Activated CD4-positive, alpha-beta T cell treated with anti-CD3 and anti-CD28 coated beads, Interleukin-2, amount 10 ng/mL, durations not matched to agents 7 days and 5 days (primary cell): ENCODE results near the gene KIR3DL2. TPM values are rescaled to one million over a fixed set of nuclear protein-coding genes. Genes with fewer than 3 reads are reported as not detected.
"Not testable (repeated sequence)": the region's sequence is repeated elsewhere in the genome, so short reads cannot be mapped to it uniquely, and the experiment has no call there.

Experiments used
- CTCF ChIA-PET: fragments of 350-600 bp; sonication (Branson Sonifier 250); formaldehyde crosslinking; loops from one replicate; lab custom pipeline; 2021; ENCODE audit warnings: antibody characterized with exemption; lab: Charles Lee
- POLR2A ChIA-PET: fragments of 350-600 bp; sonication (Branson Sonifier 250); formaldehyde crosslinking; loops from one replicate; lab custom pipeline; 2021; ENCODE audit warnings: antibody characterized with exemption; lab: Charles Lee
- DNase-seq: peaks from one replicate; pipeline ENCODE4 v3.0.0-alpha.2; 2020
- H3K27ac Mint-ChIP-seq: one replicate; pipeline ENCODE4 v1.8.0; 2021; ENCODE audit warnings: mild to moderate bottlenecking, moderate library complexity, mixed read lengths
- H3K27me3 Mint-ChIP-seq: one replicate; pipeline ENCODE4 v1.8.0; 2021; ENCODE audit warnings: mixed read lengths
- H3K36me3 Mint-ChIP-seq: one replicate; pipeline ENCODE4 v1.8.0; 2021; ENCODE audit warnings: low read depth, mixed read lengths
- H3K4me1 Mint-ChIP-seq: one replicate; pipeline ENCODE4 v1.8.0; 2021; ENCODE audit warnings: mixed read lengths
- H3K4me3 Mint-ChIP-seq: one replicate; pipeline ENCODE4 v1.8.0; 2021; ENCODE audit warnings: mild to moderate bottlenecking, moderate library complexity, mixed read lengths
- H3K9me3 Mint-ChIP-seq: one replicate; pipeline ENCODE4 v1.8.0; 2021; ENCODE audit warnings: mixed read lengths
- total RNA-seq, 2 experiments: library from RNA; stranded (reverse); gene quantifications; one replicate each; pipeline ENCODE4 v1.2.3, GENCODE V29; 2021

Gene KIR3DL2
- 1 to 10 TPM; 2.8 to 3.1 TPM for total RNA-seq

- DNase-seq, H3K4me1 Mint-ChIP-seq, H3K4me3 Mint-ChIP-seq, CTCF ChIA-PET, H3K36me3 Mint-ChIP-seq, H3K27me3 Mint-ChIP-seq, POLR2A ChIA-PET, H3K9me3 Mint-ChIP-seq: not testable (repeated sequence)
- peak within 1 kb of the TSS; percentile 55 for H3K27ac Mint-ChIP-seq
These were observed at the start of gene KIR3DL2 for GRCh38 chr19:54850061-54850640. Gene KIR3DL2 (plus strand): TSS chr19:54850443. CDS start chr19:54850476, 33 bp downstream.

- Mint-ChIP-seq H3K27me3 (peaks cover 2% of the 10 kb centered on the region), H3K9me3 (no peaks in the 10 kb centered on the region), H3K4me1 (no peaks in the 10 kb centered on the region), H3K27ac (no peak within 1 kb of the TSS), H3K4me3 (no peak within 1 kb of the TSS), H3K36me3 (no peaks in the 10 kb centered on the region)
- POLR2A ChIA-PET = no interaction called here
- no peak for DNase-seq
- CTCF ChIA-PET = no interaction called here
These were observed 46.8 kb upstream of the KIR3DL2 start, which contains the start of gene KIR2DL4 for GRCh38 chr19:54803410-54803809. Gene KIR2DL4 (plus strand): TSS chr19:54803610. CDS start chr19:54803652, 42 bp downstream.

DNA sequence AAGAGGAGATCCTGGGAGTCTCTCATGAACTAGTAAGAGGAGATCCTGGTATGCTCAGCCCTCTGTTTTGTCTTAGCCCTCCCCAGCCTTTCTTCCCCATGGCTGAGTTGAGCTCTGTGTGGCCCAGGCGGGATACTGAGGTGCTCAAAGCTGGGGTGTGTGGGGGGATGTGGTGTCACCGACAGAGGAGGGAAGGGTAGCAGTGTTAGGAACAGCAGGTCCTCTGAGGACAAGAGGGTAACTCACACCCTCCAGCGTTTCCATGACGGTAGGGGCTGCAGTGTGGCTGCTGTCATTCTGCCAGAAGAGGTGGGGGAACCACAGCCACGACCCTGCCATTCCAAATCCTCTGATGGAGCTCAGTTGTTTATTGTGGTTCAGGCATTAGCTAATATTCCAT lies 46.1 kb upstream of the KIR3DL2 start:
- POLR2A ChIA-PET = no interaction called here
- Mint-ChIP-seq H3K4me3 (no peak overlapping the region), H3K9me3 (no peaks in the 10 kb centered on the region), H3K36me3 (no peaks in the 10 kb centered on the region), H3K4me1 (no peaks in the 10 kb centered on the region), H3K27ac (no peak overlapping the region), H3K27me3 (peaks cover 2% of the 10 kb centered on the region)
- no peak for DNase-seq
- CTCF ChIA-PET = no interaction called here

GRCh38 chr19:54804571-54804970 lies 45.7 kb upstream of the KIR3DL2 start:
- Mint-ChIP-seq H3K4me1 (no peaks in the 10 kb centered on the region), H3K27ac (no peak overlapping the region), H3K27me3 (peaks cover 2% of the 10 kb centered on the region), H3K9me3 (no peaks in the 10 kb centered on the region), H3K36me3 (no peaks in the 10 kb centered on the region), H3K4me3 (no peak overlapping the region)
- CTCF ChIA-PET = no interaction called here
- POLR2A ChIA-PET = no interaction called here
- no peak for DNase-seq

GRCh38 chr19:54805665-54806515 lies 44.4 kb upstream of the KIR3DL2 start:
- Mint-ChIP-seq H3K4me3 (no peak overlapping the region), H3K9me3 (no peaks in the 10 kb centered on the region), H3K27me3 (peaks cover 3% of the 10 kb centered on the region), H3K36me3 (no peaks in the 10 kb centered on the region), H3K27ac (no peak overlapping the region), H3K4me1 (no peaks in the 10 kb centered on the region)
- no peak for DNase-seq
- ChIA-PET POLR2A (no interaction called here), CTCF (no interaction called here)

GRCh38 chr19:54806516-54806838 lies 43.8 kb upstream of the KIR3DL2 start:
- CTCF ChIA-PET = no interaction called here
- Mint-ChIP-seq H3K9me3 (no peaks in the 10 kb centered on the region), H3K27me3 (peaks cover 3% of the 10 kb centered on the region), H3K27ac (no peak overlapping the region), H3K36me3 (no peaks in the 10 kb centered on the region), H3K4me3 (no peak overlapping the region), H3K4me1 (no peaks in the 10 kb centered on the region)
- POLR2A ChIA-PET = no interaction called here
- no peak for DNase-seq

DNA sequence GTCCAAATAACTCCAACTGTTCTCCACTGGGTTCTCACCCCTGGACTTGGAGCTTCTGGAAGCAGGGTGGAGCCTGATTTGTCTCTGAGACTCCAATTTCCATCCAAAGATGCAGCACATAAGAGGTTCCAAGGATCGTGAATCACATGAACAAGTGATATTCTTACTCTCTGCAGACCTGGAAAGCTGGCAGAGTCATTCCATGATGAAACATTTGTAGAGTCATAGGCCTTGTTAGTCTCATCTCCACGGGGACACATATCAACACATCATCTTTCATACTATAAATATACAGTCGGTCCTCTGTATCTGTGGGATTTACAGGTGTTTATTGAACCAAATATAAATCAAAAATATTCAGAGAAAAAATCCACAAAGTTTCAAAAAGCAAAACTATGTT lies 35.7 kb upstream of the KIR3DL2 start:
- H3K4me1 Mint-ChIP-seq, H3K4me3 Mint-ChIP-seq, POLR2A ChIA-PET, H3K27ac Mint-ChIP-seq, H3K36me3 Mint-ChIP-seq, CTCF ChIA-PET, H3K9me3 Mint-ChIP-seq, H3K27me3 Mint-ChIP-seq, DNase-seq: not testable (repeated sequence)

- CTCF ChIA-PET, H3K27ac Mint-ChIP-seq, H3K27me3 Mint-ChIP-seq, H3K36me3 Mint-ChIP-seq, H3K4me1 Mint-ChIP-seq, H3K9me3 Mint-ChIP-seq, DNase-seq, H3K4me3 Mint-ChIP-seq, POLR2A ChIA-PET: not testable (repeated sequence)
These were observed 34.0 kb upstream of the KIR3DL2 start, which contains the start of gene KIR3DL1 for GRCh38 chr19:54816251-54816650. Gene KIR3DL1 (plus strand): TSS chr19:54816468.

DNA sequence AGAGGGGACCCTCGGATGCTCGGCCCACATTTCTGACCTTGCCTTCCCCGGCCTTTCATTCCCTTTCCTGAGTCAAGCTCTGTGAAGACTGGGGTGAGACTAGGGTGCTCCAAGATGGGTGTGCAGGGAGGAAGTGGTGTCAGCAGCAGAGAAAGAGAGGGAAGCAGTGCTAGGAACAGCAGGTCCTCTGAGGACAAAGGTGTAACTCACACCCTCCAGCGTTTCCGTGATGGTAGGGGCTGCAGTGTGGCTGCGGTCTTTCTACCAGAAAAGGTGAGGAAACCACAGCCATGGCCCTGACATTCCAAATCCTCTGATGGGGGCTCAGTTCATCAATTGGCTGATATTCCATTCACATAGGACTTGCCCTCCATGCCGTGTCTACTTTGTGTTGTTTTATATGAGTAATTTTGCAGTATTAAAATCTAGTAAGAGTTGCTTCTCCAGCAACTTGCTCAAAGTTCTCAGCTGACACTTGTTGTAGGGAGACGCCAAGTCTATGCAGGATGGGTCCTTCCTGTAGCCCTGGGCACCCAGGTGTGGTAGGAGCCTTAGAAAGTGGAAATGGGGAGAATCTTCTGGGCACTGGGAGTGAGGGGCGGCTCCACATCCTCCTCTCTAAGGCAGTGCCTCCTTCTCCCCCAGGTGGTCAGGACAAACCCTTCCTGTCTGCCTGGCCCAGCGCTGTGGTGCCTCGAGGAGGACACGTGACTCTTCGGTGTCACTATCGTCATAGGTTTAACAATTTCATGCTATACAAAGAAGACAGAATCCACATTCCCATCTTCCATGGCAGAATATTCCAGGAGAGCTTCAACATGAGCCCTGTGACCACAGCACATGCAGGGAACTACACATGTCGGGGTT lies 32.3 kb upstream of the KIR3DL2 start:
- POLR2A ChIA-PET = no interaction called here
- H3K4me1 Mint-ChIP-seq = no peaks in the 10 kb centered on the region
- peaks cover 3% of the 10 kb centered on the region for H3K27me3 Mint-ChIP-seq
- no peaks in the 10 kb centered on the region for H3K36me3 Mint-ChIP-seq
- CTCF ChIA-PET = no interaction called here
- H3K27ac Mint-ChIP-seq = no peak overlapping the region
- no peaks in the 10 kb centered on the region for H3K9me3 Mint-ChIP-seq
- DNase-seq = no peak
- H3K4me3 Mint-ChIP-seq = no peak overlapping the region

DNA sequence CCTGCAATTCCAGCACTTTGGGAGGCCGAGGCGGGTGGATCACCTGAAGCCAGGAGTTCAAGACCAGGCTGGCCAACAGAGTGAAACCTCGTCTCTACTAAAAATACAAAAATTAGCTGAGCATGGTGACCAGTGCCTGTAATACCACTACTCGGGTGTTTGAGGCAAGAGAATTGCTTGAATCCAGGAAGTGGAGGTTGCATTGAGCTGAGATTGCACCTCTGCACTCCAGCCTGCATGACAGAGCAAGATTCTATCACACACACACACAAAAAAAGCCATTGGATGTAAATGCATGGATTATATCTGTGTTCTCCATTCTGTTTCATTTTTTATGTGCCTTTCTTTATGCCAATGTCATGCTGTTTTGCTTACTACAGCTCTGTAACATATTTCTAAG lies 25.8 kb upstream of the KIR3DL2 start:
- H3K4me1 Mint-ChIP-seq, H3K4me3 Mint-ChIP-seq, H3K36me3 Mint-ChIP-seq, H3K27me3 Mint-ChIP-seq, CTCF ChIA-PET, H3K9me3 Mint-ChIP-seq, POLR2A ChIA-PET, DNase-seq, H3K27ac Mint-ChIP-seq: not testable (repeated sequence)

- H3K4me3 Mint-ChIP-seq, H3K4me1 Mint-ChIP-seq, H3K27me3 Mint-ChIP-seq, H3K36me3 Mint-ChIP-seq, H3K27ac Mint-ChIP-seq, H3K9me3 Mint-ChIP-seq, POLR2A ChIA-PET, DNase-seq, CTCF ChIA-PET: not testable (repeated sequence)
These were observed 24.9 kb upstream of the KIR3DL2 start for GRCh38 chr19:54825326-54825725.

DNA sequence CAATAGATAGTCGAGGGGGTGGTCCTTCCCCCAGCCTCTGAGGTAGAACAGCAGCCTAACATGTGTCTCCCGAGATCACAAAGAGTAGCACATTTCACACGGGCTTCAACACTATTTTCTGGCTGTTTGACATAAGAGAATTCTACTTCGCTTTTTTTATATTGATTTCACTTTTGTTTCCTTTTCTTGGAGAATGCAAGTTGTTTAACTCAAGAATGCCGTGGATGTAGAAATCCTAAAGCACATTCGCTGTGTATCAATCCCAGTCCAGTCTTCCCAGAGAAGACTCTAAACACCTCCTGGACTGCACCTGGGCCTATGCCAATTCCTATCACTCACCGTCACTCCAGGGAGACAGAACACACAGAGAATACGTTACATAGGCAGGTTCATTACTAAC lies 22.2 kb upstream of the KIR3DL2 start:
- H3K36me3 Mint-ChIP-seq, H3K4me3 Mint-ChIP-seq, H3K4me1 Mint-ChIP-seq, H3K27me3 Mint-ChIP-seq, H3K27ac Mint-ChIP-seq, CTCF ChIA-PET, POLR2A ChIA-PET, H3K9me3 Mint-ChIP-seq, DNase-seq: not testable (repeated sequence)

GRCh38 chr19:54832496-54832895 lies 17.7 kb upstream of the KIR3DL2 start, which contains the start of gene KIR2DS4:
Gene KIR2DS4 (plus strand): TSS chr19:54832676.
- H3K27me3 Mint-ChIP-seq, DNase-seq, H3K4me1 Mint-ChIP-seq, H3K4me3 Mint-ChIP-seq, POLR2A ChIA-PET, CTCF ChIA-PET, H3K36me3 Mint-ChIP-seq, H3K27ac Mint-ChIP-seq, H3K9me3 Mint-ChIP-seq: not testable (repeated sequence)
